ENCODE data around the gene PPP3R1.

Gene PPP3R1

DNA sequence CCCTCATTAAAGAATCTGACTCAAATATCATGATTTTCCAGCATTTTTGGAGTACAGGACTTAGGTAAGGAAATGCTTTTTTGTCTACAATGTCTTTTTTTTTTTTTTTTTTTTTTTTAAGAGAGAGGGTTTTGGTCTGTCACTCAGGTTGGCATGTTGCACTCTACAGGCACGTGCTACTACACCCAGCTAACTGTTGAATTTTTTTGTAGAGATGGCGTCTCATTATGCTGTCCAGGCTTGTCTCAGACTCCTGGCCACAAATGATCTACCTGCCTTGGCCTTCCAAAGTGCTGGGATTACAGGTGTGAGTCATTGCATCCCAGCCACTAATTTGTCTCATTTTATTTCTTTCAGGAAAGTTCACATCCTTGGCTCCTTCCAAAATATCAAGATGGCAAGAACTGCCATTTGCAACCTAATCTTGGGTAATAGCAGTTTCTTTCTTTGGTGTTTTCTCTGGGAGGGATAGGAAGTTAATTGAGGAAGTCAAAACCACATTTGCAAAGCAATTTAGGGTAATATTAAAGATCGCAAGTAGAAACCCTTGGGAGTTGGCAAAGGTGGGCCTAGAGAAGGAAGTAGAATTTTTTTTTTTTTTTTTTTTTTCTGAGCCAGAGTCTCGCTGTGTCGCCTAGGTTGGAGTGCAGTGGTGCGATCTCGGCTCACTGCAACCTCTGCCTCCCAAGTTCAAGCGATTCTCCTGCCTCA is 79.2 kb downstream of the PPP3R1 start:
- peaks cover 12 to 21% of the 10 kb centered on the region in 2 donors for H3K36me3 ChIP-seq (ENCODE audit: control insufficient read depth in 2 of 2, insufficient read depth in 2 of 2, low read length in 2 of 2)
- H3K27me3 ChIP-seq (ENCODE audit: control insufficient read depth in 1 of 2, insufficient read depth in 2 of 2, low read length in 2 of 2) = no peaks in the 10 kb centered on the region
- no peak overlapping the region for H3K27ac ChIP-seq (ENCODE audit: low read length)
- no peaks in the 10 kb centered on the region for H3K9me3 ChIP-seq (ENCODE audit: control insufficient read depth in 2 of 2, low read length in 2 of 2)
- no peak overlapping the region for H3K9ac ChIP-seq (ENCODE audit: low read length in 2 of 2)
- H3K4me3 ChIP-seq (ENCODE audit: low read length in 2 of 2) = no peak overlapping the region
- no peaks in the 10 kb centered on the region for H3K4me1 ChIP-seq (ENCODE audit: control insufficient read depth, insufficient read depth, low read length)

DNA sequence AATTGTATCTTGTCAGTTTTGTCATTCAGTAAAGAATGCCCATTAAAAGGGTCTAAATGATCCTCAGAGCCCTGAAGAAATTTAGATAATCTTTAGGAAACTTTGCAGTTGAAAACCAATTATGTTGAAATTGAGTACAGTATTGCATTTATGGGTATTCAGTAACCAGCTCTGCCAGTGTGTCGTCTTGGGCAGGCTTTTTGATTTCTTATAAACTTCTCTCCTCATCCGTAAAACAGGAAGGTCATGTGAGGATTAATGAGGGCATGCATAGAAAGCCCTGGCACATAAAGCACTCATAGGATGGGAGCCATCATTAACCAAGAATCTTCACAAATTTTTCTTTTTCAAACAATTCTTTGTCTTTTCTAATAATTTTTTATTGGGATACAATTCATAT is 79.8 kb downstream of the PPP3R1 start:
- Histone ChIP-seq H3K4me3 (ENCODE audit: low read length in 2 of 2) (no peak overlapping the region), H3K4me1 (ENCODE audit: control insufficient read depth, insufficient read depth, low read length) (no peaks in the 10 kb centered on the region), H3K27ac (ENCODE audit: low read length) (no peak overlapping the region), H3K9ac (ENCODE audit: low read length in 2 of 2) (no peak overlapping the region), H3K9me3 (ENCODE audit: control insufficient read depth in 2 of 2, low read length in 2 of 2) (no peaks in the 10 kb centered on the region), H3K27me3 (ENCODE audit: control insufficient read depth in 1 of 2, insufficient read depth in 2 of 2, low read length in 2 of 2) (no peaks in the 10 kb centered on the region), H3K36me3 (ENCODE audit: control insufficient read depth in 2 of 2, insufficient read depth in 2 of 2, low read length in 2 of 2) (peaks cover 14 to 21% of the 10 kb centered on the region in 2 donors)

DNA sequence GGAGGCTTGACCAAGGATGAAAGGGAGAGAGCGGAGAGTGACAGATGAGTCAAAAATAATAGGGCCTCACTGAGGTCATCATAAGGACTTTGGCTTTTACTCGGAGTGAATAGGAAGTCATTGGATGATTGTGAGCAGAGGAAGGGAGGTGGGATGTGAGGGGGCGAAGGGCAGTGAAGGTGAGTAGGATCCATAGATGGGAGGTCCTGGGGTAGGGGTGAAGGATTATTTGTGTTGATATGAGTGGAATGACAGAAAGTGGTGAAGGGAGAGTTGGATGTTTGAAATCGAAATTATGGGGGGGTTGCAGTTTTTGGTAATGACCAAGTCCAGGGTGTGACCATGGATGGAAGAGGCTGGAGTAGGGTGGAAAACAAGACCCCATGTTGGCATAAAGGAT is 80.6 kb downstream of the PPP3R1 start:
- Histone ChIP-seq H3K27ac (ENCODE audit: low read length) (no peak overlapping the region), H3K4me1 (ENCODE audit: control insufficient read depth, insufficient read depth, low read length) (no peaks in the 10 kb centered on the region), H3K27me3 (ENCODE audit: control insufficient read depth in 1 of 2, insufficient read depth in 2 of 2, low read length in 2 of 2) (no peaks in the 10 kb centered on the region), H3K9ac (ENCODE audit: low read length in 2 of 2) (no peak overlapping the region), H3K4me3 (ENCODE audit: low read length in 2 of 2) (no peak overlapping the region), H3K36me3 (ENCODE audit: control insufficient read depth in 2 of 2, insufficient read depth in 2 of 2, low read length in 2 of 2) (peaks cover 14 to 24% of the 10 kb centered on the region in 2 donors), H3K9me3 (ENCODE audit: control insufficient read depth in 2 of 2, low read length in 2 of 2) (no peaks in the 10 kb centered on the region)

DNA sequence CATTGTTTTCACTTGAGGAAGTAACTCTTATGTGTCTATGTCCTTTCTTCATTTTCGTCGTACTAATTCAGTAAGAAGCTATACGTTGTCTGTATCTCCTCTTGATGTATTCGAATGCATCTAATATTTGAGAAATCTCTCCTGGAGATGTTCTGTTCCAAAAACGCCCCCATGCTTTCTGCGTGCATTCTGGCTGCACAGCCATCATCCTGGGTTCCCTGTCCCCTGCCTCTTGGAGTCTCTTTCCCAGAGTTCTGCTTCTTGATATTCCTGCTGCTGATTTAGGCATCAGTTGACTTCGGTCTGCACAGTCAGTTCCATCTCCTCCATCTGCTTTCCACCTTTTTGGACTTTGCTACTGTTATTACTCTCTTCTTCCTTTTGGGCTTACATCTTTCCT is 81.2 kb downstream of the PPP3R1 start:
- H3K27me3 ChIP-seq (ENCODE audit: control insufficient read depth in 1 of 2, insufficient read depth in 2 of 2, low read length in 2 of 2) = no peaks in the 10 kb centered on the region
- no peaks in the 10 kb centered on the region for H3K4me1 ChIP-seq (ENCODE audit: control insufficient read depth, insufficient read depth, low read length)
- no peak overlapping the region for H3K27ac ChIP-seq (ENCODE audit: low read length)
- H3K9me3 ChIP-seq (ENCODE audit: control insufficient read depth in 2 of 2, low read length in 2 of 2) = no peaks in the 10 kb centered on the region
- peaks cover 14 to 26% of the 10 kb centered on the region in 2 donors for H3K36me3 ChIP-seq (ENCODE audit: control insufficient read depth in 2 of 2, insufficient read depth in 2 of 2, low read length in 2 of 2)
- no peak overlapping the region for H3K9ac ChIP-seq (ENCODE audit: low read length in 2 of 2)
- no peak overlapping the region for H3K4me3 ChIP-seq (ENCODE audit: low read length in 2 of 2)

DNA sequence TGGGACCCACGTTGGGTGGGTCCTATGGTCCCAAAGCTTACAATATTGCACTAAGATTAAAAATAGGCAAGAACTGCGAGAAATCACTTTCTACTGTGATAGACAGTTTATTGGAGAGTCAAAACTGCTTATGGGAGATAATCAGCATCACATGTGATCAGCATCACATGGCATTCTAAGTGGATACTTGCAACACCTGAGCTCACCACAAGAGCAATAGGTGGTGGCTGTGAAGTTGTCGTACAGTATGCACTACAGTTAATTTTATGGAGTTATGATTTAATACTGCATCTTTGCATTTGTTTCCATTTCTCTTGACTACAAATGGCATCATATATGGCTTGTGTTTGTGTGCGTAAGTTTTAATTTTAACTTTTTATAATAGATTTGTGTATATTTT is 83.0 kb downstream of the PPP3R1 start:
- Histone ChIP-seq H3K4me3 (ENCODE audit: low read length in 2 of 2) (no peak overlapping the region), H3K36me3 (ENCODE audit: control insufficient read depth in 2 of 2, insufficient read depth in 2 of 2, low read length in 2 of 2) (peaks cover 18 to 21% of the 10 kb centered on the region in 2 donors), H3K9ac (ENCODE audit: low read length in 2 of 2) (no peak overlapping the region), H3K27ac (ENCODE audit: low read length) (no peak overlapping the region), H3K4me1 (ENCODE audit: control insufficient read depth, insufficient read depth, low read length) (no peaks in the 10 kb centered on the region), H3K9me3 (ENCODE audit: control insufficient read depth in 2 of 2, low read length in 2 of 2) (no peaks in the 10 kb centered on the region), H3K27me3 (ENCODE audit: control insufficient read depth in 1 of 2, insufficient read depth in 2 of 2, low read length in 2 of 2) (no peaks in the 10 kb centered on the region)

DNA sequence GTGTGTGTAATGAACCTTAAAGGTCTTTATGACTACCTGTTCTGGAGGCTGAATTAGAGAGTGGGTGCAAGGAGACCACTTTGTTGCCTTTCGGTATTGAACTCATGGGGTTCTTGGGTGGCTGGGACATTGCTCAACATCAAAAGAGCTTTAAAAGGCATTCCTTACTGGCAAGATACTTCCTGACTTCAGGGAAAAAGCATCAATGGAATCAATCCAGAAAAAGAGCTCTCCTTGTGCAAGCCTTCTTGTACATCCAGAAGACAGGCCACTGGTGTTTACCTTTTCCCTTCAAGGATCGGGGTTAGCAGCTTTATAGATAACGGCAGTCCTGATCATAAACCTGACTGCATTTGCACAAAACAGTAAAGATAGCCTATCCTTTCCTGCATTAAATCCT is 85.1 kb downstream of the PPP3R1 start:
- H3K27ac ChIP-seq (ENCODE audit: low read length) = no peak overlapping the region
- no peaks in the 10 kb centered on the region for H3K4me1 ChIP-seq (ENCODE audit: control insufficient read depth, insufficient read depth, low read length)
- peaks cover 26 to 27% of the 10 kb centered on the region in 2 donors for H3K36me3 ChIP-seq (ENCODE audit: control insufficient read depth in 2 of 2, insufficient read depth in 2 of 2, low read length in 2 of 2)
- no peak overlapping the region for H3K9ac ChIP-seq (ENCODE audit: low read length in 2 of 2)
- no peaks in the 10 kb centered on the region for H3K9me3 ChIP-seq (ENCODE audit: control insufficient read depth in 2 of 2, low read length in 2 of 2)
- no peaks in the 10 kb centered on the region for H3K27me3 ChIP-seq (ENCODE audit: control insufficient read depth in 1 of 2, insufficient read depth in 2 of 2, low read length in 2 of 2)
- H3K4me3 ChIP-seq (ENCODE audit: low read length in 2 of 2) = no peak overlapping the region

DNA sequence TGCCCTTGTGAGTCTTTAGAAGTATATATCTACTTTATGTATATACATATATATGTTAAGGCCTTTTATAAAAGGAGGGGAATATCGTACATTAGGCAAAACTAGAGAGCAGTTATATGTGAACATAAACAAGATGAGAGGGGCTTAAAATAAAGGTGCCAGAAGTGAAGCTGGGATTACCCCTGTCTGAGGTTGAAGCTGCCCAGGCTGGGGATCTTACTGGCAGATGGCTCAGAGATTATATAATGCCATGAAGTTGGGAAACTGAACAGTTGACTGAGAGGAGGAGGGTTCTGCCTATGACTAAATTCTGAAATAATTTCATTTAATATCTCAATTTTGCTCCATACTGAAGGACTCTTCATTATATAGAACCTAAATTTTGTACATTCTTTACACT is 88.7 kb downstream of the PPP3R1 start:
- Histone ChIP-seq H3K36me3 (ENCODE audit: control insufficient read depth in 2 of 2, insufficient read depth in 2 of 2, low read length in 2 of 2) (peaks cover 25 to 32% of the 10 kb centered on the region in 2 donors), H3K4me3 (ENCODE audit: low read length in 2 of 2) (no peak overlapping the region), H3K9me3 (ENCODE audit: control insufficient read depth in 2 of 2, low read length in 2 of 2) (no peaks in the 10 kb centered on the region)

DNA sequence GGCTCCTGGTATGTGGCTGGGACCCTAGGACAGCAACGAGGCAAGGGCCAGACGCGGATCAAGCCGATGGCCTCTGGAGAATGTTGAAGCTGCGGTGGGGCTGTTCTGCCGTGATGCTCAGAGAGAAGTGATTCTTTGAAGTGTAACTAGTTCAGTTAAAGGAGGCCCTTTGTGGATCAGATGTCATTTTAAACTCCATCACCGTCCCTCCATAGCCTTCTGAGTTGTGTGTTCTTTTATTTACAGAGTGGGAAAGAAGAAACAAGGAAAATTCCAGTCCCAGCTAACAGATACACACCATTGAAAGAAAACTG is 94.2 kb downstream of the PPP3R1 start:
- Histone ChIP-seq H3K27me3 (ENCODE audit: control insufficient read depth in 1 of 2, insufficient read depth in 2 of 2, low read length in 2 of 2) (no peaks in the 10 kb centered on the region), H3K9ac (ENCODE audit: low read length in 2 of 2) (peak overlapping the region; percentile 90 to 97), H3K27ac (ENCODE audit: low read length) (peak overlapping the region; percentile 98), H3K4me1 (ENCODE audit: control insufficient read depth, insufficient read depth, low read length) (peaks cover 20% of the 10 kb centered on the region), H3K4me3 (ENCODE audit: low read length in 2 of 2) (peak overlapping the region; percentile 94 to 99), H3K36me3 (ENCODE audit: control insufficient read depth in 2 of 2, insufficient read depth in 2 of 2, low read length in 2 of 2) (peaks cover 14 to 24% of the 10 kb centered on the region in 2 donors), H3K9me3 (ENCODE audit: control insufficient read depth in 2 of 2, low read length in 2 of 2) (no peaks in the 10 kb centered on the region)

More for the DNA sequence above, 88.7 kb downstream of the PPP3R1 start:
- H3K27ac ChIP-seq (ENCODE audit: low read length) = no peak overlapping the region
- no peaks in the 10 kb centered on the region for H3K27me3 ChIP-seq (ENCODE audit: control insufficient read depth in 1 of 2, insufficient read depth in 2 of 2, low read length in 2 of 2)
- peaks cover 3% of the 10 kb centered on the region for H3K4me1 ChIP-seq (ENCODE audit: control insufficient read depth, insufficient read depth, low read length)
- H3K9ac ChIP-seq (ENCODE audit: low read length in 2 of 2) = no peak overlapping the region

DNA sequence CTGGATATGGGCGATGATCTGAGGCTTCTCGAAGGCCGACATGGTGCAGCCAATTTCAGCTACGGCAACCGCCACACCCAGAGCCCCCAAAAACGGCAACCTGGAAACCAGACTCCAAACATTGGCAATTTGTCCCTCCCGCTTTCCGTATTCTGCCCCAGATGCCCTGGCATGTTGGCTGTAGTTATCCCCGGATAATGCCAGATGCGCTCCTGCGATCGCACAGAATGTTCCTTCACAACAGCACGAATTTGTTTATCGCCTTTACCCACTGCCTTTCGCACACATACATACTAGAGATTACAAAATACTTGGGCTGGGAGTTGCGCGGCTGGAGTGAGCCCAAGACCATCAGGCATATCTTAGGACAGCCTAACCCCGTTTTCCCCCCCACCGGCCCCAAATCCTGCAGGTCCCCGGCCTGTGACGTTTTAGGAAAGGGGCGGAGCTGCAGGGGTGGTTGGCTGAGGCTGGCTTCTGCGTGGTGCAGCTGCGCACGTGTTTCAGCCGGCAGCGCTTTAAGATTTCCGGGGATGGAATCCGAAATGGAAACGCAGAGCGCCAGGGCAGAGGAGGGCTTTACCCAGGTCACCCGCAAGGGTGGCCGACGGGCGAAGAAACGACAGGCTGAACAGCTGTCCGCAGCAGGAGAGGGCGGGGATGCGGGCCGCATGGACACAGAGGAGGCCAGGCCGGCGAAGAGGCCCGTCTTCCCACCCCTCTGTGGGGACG is 94.8 kb downstream of the PPP3R1 start, which contains the start of gene PNO1:
PNO1 (plus strand) TSS at position 487 of the 732 bp plus-strand sequence; CDS start at position 534, 47 bp downstream.
- H3K4me3 ChIP-seq (ENCODE audit: low read length in 2 of 2) = peak within 1 kb of the TSS; percentile 94 to 99
- H3K27ac ChIP-seq (ENCODE audit: low read length) = peak within 1 kb of the TSS; percentile 98
- no peaks in the 10 kb centered on the region for H3K27me3 ChIP-seq (ENCODE audit: control insufficient read depth in 1 of 2, insufficient read depth in 2 of 2, low read length in 2 of 2)
- H3K4me1 ChIP-seq (ENCODE audit: control insufficient read depth, insufficient read depth, low read length) = peaks cover 20% of the 10 kb centered on the region
- H3K9ac ChIP-seq (ENCODE audit: low read length in 2 of 2) = peak within 1 kb of the TSS; percentile 90 to 97
- H3K36me3 ChIP-seq (ENCODE audit: control insufficient read depth in 2 of 2, insufficient read depth in 2 of 2, low read length in 2 of 2) = peaks cover 10 to 20% of the 10 kb centered on the region in 2 donors
- H3K9me3 ChIP-seq (ENCODE audit: control insufficient read depth in 2 of 2, low read length in 2 of 2) = no peaks in the 10 kb centered on the region

DNA sequence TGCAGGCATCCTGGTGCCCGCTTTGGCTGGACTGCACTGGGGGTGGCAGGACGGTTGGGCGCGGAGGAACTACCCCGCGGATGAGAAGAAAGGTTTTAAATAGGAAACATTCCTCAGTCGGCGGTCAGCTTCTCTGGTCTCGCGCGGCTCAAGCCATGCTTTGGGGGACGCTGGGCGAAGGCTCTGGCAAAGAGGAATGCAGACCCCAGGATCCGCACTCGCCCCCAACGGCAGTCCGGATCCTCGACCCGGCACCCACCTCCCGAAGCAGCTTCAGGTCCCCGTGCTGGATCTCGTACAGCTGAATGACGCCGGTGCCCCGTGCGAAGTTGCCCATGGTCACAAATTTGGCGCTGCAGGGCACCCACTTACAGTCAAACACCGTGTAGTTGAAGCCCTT is 95.3 kb downstream of the PPP3R1 start:
- H3K27ac ChIP-seq (ENCODE audit: low read length) = peak overlapping the region; percentile 98
- H3K4me1 ChIP-seq (ENCODE audit: control insufficient read depth, insufficient read depth, low read length) = peaks cover 20% of the 10 kb centered on the region
- H3K4me3 ChIP-seq (ENCODE audit: low read length in 2 of 2) = peak overlapping the region; percentile 94 to 99

DNA sequence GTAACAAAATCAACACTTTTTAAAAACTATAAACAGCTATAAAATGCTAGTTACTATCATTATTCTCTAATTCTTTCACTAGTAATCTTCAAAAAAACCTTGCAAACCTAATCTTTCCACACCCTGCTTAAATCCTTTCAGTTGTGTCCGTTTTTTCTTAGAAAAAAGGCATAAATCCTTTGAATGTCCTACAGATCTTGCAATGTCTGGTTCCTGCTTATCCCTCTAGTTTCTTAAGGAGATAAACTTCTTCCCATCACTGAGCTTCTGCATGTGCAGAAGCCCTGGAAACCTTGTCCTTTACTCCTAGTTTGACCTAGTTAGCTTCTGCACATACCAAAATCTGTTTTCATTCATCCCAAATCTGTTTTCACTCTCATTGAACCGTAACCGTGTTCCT is 95.9 kb downstream of the PPP3R1 start:
- peak overlapping the region; percentile 98 for H3K27ac ChIP-seq (ENCODE audit: low read length)
- no peaks in the 10 kb centered on the region for H3K9me3 ChIP-seq (ENCODE audit: control insufficient read depth in 2 of 2, low read length in 2 of 2)
- H3K36me3 ChIP-seq (ENCODE audit: control insufficient read depth in 2 of 2, insufficient read depth in 2 of 2, low read length in 2 of 2) = peaks cover 4 to 14% of the 10 kb centered on the region in 2 donors
- no peaks in the 10 kb centered on the region for H3K27me3 ChIP-seq (ENCODE audit: control insufficient read depth in 1 of 2, insufficient read depth in 2 of 2, low read length in 2 of 2)
- H3K4me1 ChIP-seq (ENCODE audit: control insufficient read depth, insufficient read depth, low read length) = peaks cover 20% of the 10 kb centered on the region
- H3K9ac ChIP-seq (ENCODE audit: low read length in 2 of 2) = peak overlapping the region; percentile 90 to 97
- H3K4me3 ChIP-seq (ENCODE audit: low read length in 2 of 2) = peak overlapping the region; percentile 94 to 99

More for the DNA sequence above, 95.3 kb downstream of the PPP3R1 start:
- Histone ChIP-seq H3K27me3 (ENCODE audit: control insufficient read depth in 1 of 2, insufficient read depth in 2 of 2, low read length in 2 of 2) (no peaks in the 10 kb centered on the region), H3K36me3 (ENCODE audit: control insufficient read depth in 2 of 2, insufficient read depth in 2 of 2, low read length in 2 of 2) (peaks cover 7 to 17% of the 10 kb centered on the region in 2 donors), H3K9ac (ENCODE audit: low read length in 2 of 2) (peak overlapping the region; percentile 90 to 97), H3K9me3 (ENCODE audit: control insufficient read depth in 2 of 2, low read length in 2 of 2) (no peaks in the 10 kb centered on the region)
